GM23248 (cell line): ENCODE data around the gene TRIM62.

Experiments
- EZH2 ChIP-seq: fragments of 200-600 bp; sonication (generic); IDR thresholded peaks from 2 replicates; pipeline ENCODE4 v1.6.1; 2018; ENCODE audit warnings: antibody characterized with exemption, mild to moderate bottlenecking; ENCODE audit not compliant: insufficient read depth, poor library complexity, severe bottlenecking
- EZH2phosphoT487 ChIP-seq: fragments of 200-600 bp; sonication (generic); IDR thresholded peaks from 2 replicates; pipeline ENCODE4 v1.6.1; 2018; ENCODE audit warnings: antibody characterized with exemption, moderate library complexity, mild to moderate bottlenecking, low read depth; ENCODE audit not compliant: insufficient read depth

DNA sequence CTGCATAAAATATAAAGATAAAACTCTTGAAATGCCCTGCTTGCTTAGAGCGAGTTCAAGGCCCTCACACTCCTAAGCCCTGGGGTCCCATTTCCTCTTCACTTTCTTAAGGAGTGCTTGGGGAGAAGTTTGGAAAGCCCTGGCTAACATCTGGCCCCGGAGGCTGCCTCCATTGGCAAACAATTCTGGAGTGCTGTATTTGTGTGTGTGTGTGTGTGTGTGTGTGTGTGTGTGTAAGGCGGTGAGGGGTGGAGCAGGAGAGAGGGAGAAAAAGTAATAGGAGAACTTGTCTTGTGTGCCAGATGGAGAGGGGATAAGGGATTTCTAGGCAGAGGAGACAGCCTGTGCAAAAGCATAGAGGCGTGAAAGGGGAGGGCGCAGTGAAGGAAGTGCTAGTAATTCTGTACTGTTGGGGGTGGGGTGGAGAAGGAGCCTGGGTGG, 578 bp upstream of the TRIM62 start:
- TF ChIP-seq EZH2phosphoT487, result no peak
- TF ChIP-seq EZH2, result no peak
